Peyer's patch (tissue), 4 donors: ENCODE measurements around the gene NOL12.

Source experiments
- CTCF ChIP-seq, 6 experiments: fragments of 450-650 bp in 4 of 6; fragments of 200-600 bp in 2 of 6; sonication (generic) in 1 of 6; IDR thresholded peaks; one replicate each; pipeline ENCODE4 v1.5.1; 2017 to 2019; ENCODE audit warnings: antibody characterized with exemption in 6 of 6, mild to moderate bottlenecking in 3 of 6, moderate library complexity in 1 of 6
- POLR2A ChIP-seq, 2 donors: fragments of 450-650 bp; IDR thresholded peaks; one replicate each; pipeline ENCODE4 v1.5.1; 2017; ENCODE audit warnings: antibody characterized with exemption in 2 of 2, mild to moderate bottlenecking in 2 of 2, moderate library complexity in 2 of 2

GRCh38 chr22:37708580-37709444 lies 22.7 kb downstream of the NOL12 start:
- no peak for TF ChIP-seq CTCF (IDR thresholded peaks at IDR 0.05)
- no peak for TF ChIP-seq POLR2A (IDR thresholded peaks at IDR 0.05)
